GM12875 (cell line): ENCODE results near the gene JUP.

Experiments used
- H3K4me3 ChIP-seq: one replicate; pipeline ENCODE4 v1.5.1; 2011; ENCODE audit warnings: low read depth, low read length, control low read depth
- CTCF ChIP-seq: IDR thresholded peaks from 2 replicates; pipeline ENCODE4 v1.5.1; 2011; ENCODE audit warnings: low read depth, mild to moderate bottlenecking, control low read depth, inconsistent platforms, low read length, moderate library complexity, borderline replicate concordance; ENCODE audit not compliant: insufficient read depth

Gene JUP

GRCh38 chr17:41813699-41814124 is 27.2 kb upstream of the JUP start:
- no peak overlapping the region for H3K4me3 ChIP-seq
- TF ChIP-seq CTCF, result no peak

- TF ChIP-seq CTCF, result no peak
- H3K4me3 ChIP-seq, result no peak overlapping the region
Measured at GRCh38 chr17:41813152-41813680, 26.7 kb upstream of the JUP start.

GRCh38 chr17:41812381-41813151 is 26.1 kb upstream of the JUP start, which contains the start of gene FKBP10:
Gene FKBP10 (plus strand): TSS chr17:41813004. CDS start chr17:41813035, 31 bp downstream.
- peak within 1 kb of the TSS; percentile 53 for H3K4me3 ChIP-seq
- TF ChIP-seq CTCF, result no peak

DNA sequence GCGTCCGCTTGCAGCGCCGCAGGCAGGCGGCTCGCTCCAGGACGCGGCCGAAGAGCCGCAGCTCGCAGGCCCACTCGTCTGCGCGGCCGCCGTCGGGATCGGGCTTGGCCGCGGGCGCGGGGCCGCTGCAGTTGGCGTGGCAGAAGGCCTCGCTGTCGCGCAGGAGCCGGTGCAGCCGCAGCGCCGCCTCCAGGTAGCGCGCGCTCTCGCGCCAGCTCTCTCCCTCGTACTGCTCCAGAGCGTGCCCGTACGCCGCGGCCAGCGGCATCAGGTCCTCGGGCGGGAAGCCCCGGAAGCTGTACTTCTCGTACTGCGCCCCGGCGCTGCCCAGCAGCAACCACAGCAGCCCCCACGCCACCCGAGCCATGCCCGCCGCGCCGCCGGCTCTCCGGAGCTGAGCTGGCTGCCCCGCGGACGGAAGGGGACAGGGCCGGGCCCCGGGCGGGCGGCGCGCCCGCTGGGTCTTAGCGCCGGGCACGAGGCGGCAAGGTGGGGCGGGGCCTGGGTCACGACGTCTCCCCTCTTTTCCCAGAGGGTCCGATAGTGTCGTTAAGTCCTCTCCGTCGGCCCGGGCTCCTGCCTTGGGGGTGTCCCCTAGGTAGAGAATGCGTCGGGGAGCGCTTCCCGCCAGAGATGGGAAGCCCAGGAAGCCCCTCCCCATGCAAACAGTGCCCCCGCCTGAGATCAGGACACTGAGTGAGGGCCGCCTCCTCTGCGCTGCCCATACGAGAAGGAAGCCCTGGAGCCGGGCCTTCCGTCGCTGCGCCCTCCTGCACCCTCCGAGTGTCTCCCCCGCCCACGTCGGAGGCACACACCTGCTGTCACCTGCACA is 25.3 kb upstream of the JUP start, which contains the start of gene P3H4:
P3H4 (minus strand) TSS at position 401 of the 832 bp plus-strand sequence; CDS start at position 367, 34 bp downstream.
- peak; percentile 82 for TF ChIP-seq CTCF
- H3K4me3 ChIP-seq, result peak within 1 kb of the TSS; percentile 53

DNA sequence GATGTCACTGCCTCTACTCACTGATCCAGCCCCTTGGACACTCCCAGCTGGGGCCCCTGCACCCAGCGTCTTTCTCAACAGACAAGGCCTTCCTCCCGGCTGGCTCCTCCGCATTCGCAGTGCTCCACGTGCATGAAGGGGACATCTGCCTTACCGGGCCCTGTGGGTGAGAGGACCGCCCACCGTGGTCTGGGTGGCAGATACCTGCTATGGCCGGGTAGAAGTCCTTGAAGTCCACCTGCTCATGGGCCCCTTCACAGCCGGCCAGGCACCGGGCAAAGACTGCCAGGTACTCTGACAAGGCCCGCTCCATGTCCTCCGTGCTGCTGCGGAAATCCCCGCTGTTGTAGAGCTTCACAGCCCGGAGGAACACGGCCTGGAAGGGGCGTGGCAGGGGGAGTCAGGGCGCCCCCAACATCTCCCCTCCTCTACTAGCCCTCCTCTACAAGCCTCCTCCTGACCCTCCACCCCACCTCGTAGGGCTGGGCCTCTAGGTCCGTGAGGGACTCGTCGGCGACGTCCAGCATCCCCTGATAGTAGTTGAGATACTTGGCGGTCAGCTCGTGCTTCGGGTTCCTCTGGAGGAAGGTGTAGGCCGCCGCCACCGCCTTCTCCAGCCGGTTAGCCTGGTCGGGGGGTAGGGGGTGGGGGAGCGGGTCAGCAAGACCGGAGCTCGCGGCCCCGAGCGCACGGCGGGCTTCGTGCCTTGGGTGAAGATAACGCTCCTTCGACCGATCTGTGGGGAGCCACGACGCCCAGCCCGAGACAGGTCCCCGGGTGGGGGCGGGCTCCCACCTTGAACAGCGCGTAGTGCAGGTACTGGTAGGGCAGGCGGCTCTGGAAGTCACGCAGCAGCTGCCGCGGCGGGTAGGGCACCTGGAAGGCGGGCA is 24.4 kb upstream of the JUP start:
- TF ChIP-seq CTCF, result no peak
- peak overlapping the region; percentile 53 for H3K4me3 ChIP-seq

GRCh38 chr17:41806685-41807445 is 20.4 kb upstream of the JUP start:
- no peak for TF ChIP-seq CTCF
- H3K4me3 ChIP-seq, result no peak overlapping the region
